ENCODE data around the gene SLC25A15.
"Not testable (repeated sequence)": the region's sequence is repeated elsewhere in the genome, so short reads cannot be mapped to it uniquely, and the experiment has no call there.

The SLC25A15 gene

DNA sequence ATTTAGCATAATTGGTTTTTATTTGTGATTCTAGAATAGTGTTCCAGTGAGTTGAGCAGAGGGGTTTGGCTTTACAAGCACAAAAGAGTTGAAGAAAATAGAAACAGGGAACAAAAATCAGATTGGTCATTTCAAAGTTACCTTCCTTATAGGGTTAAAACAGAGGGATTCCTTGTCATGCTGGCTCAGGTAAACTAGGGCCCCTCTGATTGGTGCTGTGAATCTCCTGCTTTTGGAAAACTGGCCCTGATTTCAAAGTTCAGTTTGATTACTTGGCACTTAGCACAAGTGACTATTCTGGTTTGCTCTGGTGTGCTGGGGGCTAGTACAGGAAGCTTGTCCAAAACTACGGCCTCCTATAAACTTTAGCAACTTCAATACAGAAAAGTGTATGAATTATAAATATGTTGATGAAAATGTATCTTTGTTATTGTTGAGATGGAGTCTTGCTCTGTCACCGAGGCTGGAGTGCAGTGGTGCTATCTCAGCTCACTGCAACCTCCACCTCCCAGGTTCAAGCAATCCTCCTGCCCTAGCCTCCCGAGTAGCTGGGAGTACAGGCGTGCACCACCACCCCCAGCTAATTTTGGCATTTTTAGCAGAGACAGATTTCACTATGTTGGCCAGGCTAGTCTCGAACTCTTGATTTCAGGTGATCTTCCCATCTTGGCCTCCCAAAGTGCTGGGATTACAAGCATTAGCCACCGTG, 16.5 kb upstream of the SLC25A15 start:
- Histone ChIP-seq H3K4me3 (ENCODE audit: low read length) (no peak overlapping the region), H3K4me1 (ENCODE audit: control insufficient read depth, insufficient read depth, low read length) (peaks cover 7% of the 10 kb centered on the region), H3K9ac (ENCODE audit: low read length) (no peak overlapping the region), H3K27me3 (ENCODE audit: control insufficient read depth, insufficient read depth, low read length) (no peaks in the 10 kb centered on the region), H3K27ac (ENCODE audit: low read depth, low read length) (no peak overlapping the region), H3K36me3 (ENCODE audit: control insufficient read depth, insufficient read depth, low read length) (no peaks in the 10 kb centered on the region)

DNA sequence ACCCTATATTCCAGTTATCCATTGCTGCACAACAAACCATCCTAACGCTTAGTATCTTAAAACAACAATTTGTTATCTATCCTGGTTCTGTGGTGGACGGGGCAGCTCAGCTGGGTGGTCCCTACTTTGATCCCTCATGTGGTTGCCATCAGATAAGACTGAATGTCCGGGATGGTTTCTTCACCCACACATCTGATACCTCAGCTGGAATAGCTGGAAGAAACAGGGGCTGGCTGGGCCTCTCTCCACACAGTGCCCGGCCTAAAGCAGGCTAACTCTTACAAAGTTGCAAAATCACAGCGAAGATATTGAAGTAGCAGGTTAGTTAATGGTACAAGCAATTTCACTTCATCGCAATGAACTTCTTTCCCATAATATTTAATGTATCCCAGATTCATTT, 14.7 kb upstream of the SLC25A15 start:
- no peaks in the 10 kb centered on the region for H3K27me3 ChIP-seq (ENCODE audit: control insufficient read depth, insufficient read depth, low read length)
- H3K4me3 ChIP-seq (ENCODE audit: low read length) = no peak overlapping the region
- H3K36me3 ChIP-seq (ENCODE audit: control insufficient read depth, insufficient read depth, low read length) = no peaks in the 10 kb centered on the region
- peaks cover 6% of the 10 kb centered on the region for H3K4me1 ChIP-seq (ENCODE audit: control insufficient read depth, insufficient read depth, low read length)
- no peak overlapping the region for H3K9ac ChIP-seq (ENCODE audit: low read length)
- H3K27ac ChIP-seq (ENCODE audit: low read depth, low read length) = no peak overlapping the region

- no peak overlapping the region for H3K4me3 ChIP-seq (ENCODE audit: low read length)
- H3K9ac ChIP-seq (ENCODE audit: low read length) = no peak overlapping the region
- H3K4me1 ChIP-seq (ENCODE audit: control insufficient read depth, insufficient read depth, low read length) = no peaks in the 10 kb centered on the region
- H3K27me3 ChIP-seq (ENCODE audit: control insufficient read depth, insufficient read depth, low read length) = no peaks in the 10 kb centered on the region
- no peak overlapping the region for H3K27ac ChIP-seq (ENCODE audit: low read depth, low read length)
- no peaks in the 10 kb centered on the region for H3K36me3 ChIP-seq (ENCODE audit: control insufficient read depth, insufficient read depth, low read length)
These were observed 13.2 kb upstream of the SLC25A15 start for GRCh38 chr13:40776232-40776631.

DNA sequence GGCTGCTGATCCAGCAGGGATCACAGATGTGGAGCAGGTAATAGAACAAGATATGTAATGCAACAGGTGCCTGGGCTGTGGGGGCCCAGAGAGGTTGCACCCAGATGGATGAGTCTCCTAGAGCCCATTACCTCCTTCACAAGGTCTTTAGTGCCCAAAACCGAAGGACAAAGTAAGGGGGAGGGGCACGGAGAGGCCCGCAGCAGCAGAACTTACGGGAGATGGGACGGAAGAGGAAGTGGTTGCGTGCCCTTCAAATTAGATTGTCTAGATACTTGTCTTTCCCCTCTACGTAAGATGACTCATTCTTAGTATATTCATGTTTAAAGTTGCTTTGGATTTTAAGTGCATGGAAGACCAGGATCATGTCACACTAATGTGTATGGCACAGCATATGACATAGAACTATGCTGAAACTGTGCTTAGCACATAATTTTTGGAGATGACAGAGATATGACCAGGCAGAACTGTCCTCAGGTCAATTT, 12.7 kb upstream of the SLC25A15 start:
- no peaks in the 10 kb centered on the region for H3K27me3 ChIP-seq (ENCODE audit: control insufficient read depth, insufficient read depth, low read length)
- H3K4me1 ChIP-seq (ENCODE audit: control insufficient read depth, insufficient read depth, low read length) = no peaks in the 10 kb centered on the region
- H3K4me3 ChIP-seq (ENCODE audit: low read length) = no peak overlapping the region
- no peak overlapping the region for H3K9ac ChIP-seq (ENCODE audit: low read length)
- no peaks in the 10 kb centered on the region for H3K36me3 ChIP-seq (ENCODE audit: control insufficient read depth, insufficient read depth, low read length)
- no peak overlapping the region for H3K27ac ChIP-seq (ENCODE audit: low read depth, low read length)

- H3K4me3 ChIP-seq (ENCODE audit: low read length) = peak overlapping the region; percentile 37
- H3K27ac ChIP-seq (ENCODE audit: low read depth, low read length) = no peak overlapping the region
- H3K4me1 ChIP-seq (ENCODE audit: control insufficient read depth, insufficient read depth, low read length) = no peaks in the 10 kb centered on the region
- no peaks in the 10 kb centered on the region for H3K36me3 ChIP-seq (ENCODE audit: control insufficient read depth, insufficient read depth, low read length)
- H3K27me3 ChIP-seq (ENCODE audit: control insufficient read depth, insufficient read depth, low read length) = no peaks in the 10 kb centered on the region
- H3K9ac ChIP-seq (ENCODE audit: low read length) = no peak overlapping the region
These were observed 12.1 kb upstream of the SLC25A15 start for GRCh38 chr13:40777166-40777808.

DNA sequence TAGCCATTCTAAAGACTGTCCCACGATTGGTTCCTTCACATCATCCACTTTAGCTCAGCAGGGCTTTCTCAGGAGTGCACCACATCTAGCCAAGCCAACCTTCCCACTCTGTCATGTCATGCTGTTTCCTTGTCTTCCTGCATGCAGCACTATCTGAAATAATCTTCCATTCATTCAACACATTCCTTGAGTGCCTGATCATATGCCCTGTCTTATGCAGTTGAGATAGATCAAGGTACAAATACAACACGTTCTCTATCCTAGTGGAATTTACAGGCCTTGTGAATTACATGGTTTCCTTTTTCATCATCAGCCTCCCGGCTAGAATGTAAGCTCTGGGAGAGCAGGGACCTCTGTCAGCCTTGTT, 11.6 kb upstream of the SLC25A15 start:
- no peaks in the 10 kb centered on the region for H3K36me3 ChIP-seq (ENCODE audit: control insufficient read depth, insufficient read depth, low read length)
- H3K27me3 ChIP-seq (ENCODE audit: control insufficient read depth, insufficient read depth, low read length) = no peaks in the 10 kb centered on the region
- H3K4me1 ChIP-seq (ENCODE audit: control insufficient read depth, insufficient read depth, low read length) = no peaks in the 10 kb centered on the region
- no peak overlapping the region for H3K27ac ChIP-seq (ENCODE audit: low read depth, low read length)
- H3K4me3 ChIP-seq (ENCODE audit: low read length) = no peak overlapping the region
- H3K9ac ChIP-seq (ENCODE audit: low read length) = no peak overlapping the region

DNA sequence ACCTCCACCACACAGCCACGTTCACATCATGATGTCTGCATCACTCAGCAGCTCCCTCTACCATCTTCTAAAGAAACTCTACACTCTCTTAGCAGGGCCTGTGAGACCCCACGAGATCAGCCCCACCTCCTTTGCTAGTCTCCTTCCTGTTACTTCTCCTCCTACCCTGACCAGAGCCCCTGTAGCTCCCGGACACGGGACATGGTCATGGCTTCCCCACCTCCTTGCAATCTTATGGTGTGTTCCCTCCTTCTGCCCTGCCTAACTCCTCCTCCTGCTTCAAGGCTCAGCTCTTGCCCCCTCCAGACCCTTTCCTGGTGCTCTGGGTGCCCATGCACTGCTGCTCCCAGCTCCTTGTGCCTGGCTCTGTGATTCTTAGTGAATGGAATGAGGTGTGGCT, 10.4 kb upstream of the SLC25A15 start:
- Histone ChIP-seq H3K4me1 (ENCODE audit: control insufficient read depth, insufficient read depth, low read length) (no peaks in the 10 kb centered on the region), H3K27ac (ENCODE audit: low read depth, low read length) (no peak overlapping the region), H3K36me3 (ENCODE audit: control insufficient read depth, insufficient read depth, low read length) (no peaks in the 10 kb centered on the region), H3K9ac (ENCODE audit: low read length) (no peak overlapping the region), H3K27me3 (ENCODE audit: control insufficient read depth, insufficient read depth, low read length) (no peaks in the 10 kb centered on the region), H3K4me3 (ENCODE audit: low read length) (no peak overlapping the region)

GRCh38 chr13:40779796-40780285, 9.6 kb upstream of the SLC25A15 start:
- Histone ChIP-seq H3K4me3 (ENCODE audit: low read length) (no peak overlapping the region), H3K4me1 (ENCODE audit: control insufficient read depth, insufficient read depth, low read length) (no peaks in the 10 kb centered on the region), H3K27ac (ENCODE audit: low read depth, low read length) (no peak overlapping the region), H3K36me3 (ENCODE audit: control insufficient read depth, insufficient read depth, low read length) (no peaks in the 10 kb centered on the region), H3K27me3 (ENCODE audit: control insufficient read depth, insufficient read depth, low read length) (no peaks in the 10 kb centered on the region), H3K9ac (ENCODE audit: low read length) (no peak overlapping the region)

DNA sequence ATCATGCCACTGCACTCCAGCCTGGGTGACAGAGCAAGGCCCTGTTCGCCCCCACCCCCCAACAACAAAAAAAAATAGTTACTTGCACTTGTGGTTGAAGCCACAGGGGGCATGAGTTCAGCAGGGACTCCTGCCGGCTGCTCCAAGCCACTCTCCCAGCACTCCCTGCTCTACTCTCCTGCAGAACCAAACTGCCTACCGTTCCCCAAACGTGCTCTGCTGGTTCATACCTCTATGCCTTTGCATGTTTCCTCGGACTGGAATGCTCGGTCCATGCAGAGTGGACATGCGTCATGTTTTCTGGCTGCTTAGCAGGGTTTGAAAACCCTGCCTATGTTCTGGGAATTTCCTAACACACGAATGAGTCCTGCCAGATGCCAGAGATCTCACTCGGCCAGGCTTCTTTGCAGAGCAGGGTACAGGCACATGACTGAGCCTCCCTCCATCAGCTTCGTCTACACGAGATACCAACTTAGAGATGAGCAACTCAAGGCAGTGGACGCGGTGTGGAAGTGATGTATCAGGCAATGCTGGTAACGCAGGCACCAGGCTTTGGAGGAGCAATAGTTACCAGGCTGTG, 8.5 kb upstream of the SLC25A15 start:
- no peak overlapping the region for H3K9ac ChIP-seq (ENCODE audit: low read length)
- H3K27ac ChIP-seq (ENCODE audit: low read depth, low read length) = no peak overlapping the region
- no peaks in the 10 kb centered on the region for H3K4me1 ChIP-seq (ENCODE audit: control insufficient read depth, insufficient read depth, low read length)
- no peaks in the 10 kb centered on the region for H3K27me3 ChIP-seq (ENCODE audit: control insufficient read depth, insufficient read depth, low read length)
- no peak overlapping the region for H3K4me3 ChIP-seq (ENCODE audit: low read length)
- H3K36me3 ChIP-seq (ENCODE audit: control insufficient read depth, insufficient read depth, low read length) = no peaks in the 10 kb centered on the region

DNA sequence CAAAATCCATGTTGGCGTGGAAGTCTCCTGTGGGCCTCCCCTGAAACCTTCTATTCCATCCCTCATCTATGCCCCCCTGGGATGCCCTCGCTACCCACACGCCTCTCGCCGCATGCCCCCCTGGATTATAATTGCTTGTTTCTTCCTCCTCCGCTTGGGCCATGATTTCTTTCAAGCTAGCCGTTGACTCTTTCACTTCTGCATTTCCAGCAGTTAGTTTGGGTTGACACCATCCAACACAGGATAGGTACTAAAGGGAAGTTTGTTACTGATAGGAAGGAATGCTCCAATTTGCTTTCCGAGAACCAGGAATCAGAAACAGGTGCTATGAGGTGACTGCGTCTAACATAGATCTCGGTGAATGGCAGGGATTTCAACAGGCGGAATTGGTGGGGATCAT, 7.7 kb upstream of the SLC25A15 start:
- H3K27ac ChIP-seq (ENCODE audit: low read depth, low read length) = no peak overlapping the region
- H3K9ac ChIP-seq (ENCODE audit: low read length) = no peak overlapping the region
- no peak overlapping the region for H3K4me3 ChIP-seq (ENCODE audit: low read length)
- no peaks in the 10 kb centered on the region for H3K27me3 ChIP-seq (ENCODE audit: control insufficient read depth, insufficient read depth, low read length)
- H3K36me3 ChIP-seq (ENCODE audit: control insufficient read depth, insufficient read depth, low read length) = no peaks in the 10 kb centered on the region
- H3K4me1 ChIP-seq (ENCODE audit: control insufficient read depth, insufficient read depth, low read length) = no peaks in the 10 kb centered on the region

- H3K27ac ChIP-seq (ENCODE audit: low read depth, low read length); H3K27me3 ChIP-seq (ENCODE audit: control insufficient read depth, insufficient read depth, low read length); H3K9ac ChIP-seq (ENCODE audit: low read length); H3K4me3 ChIP-seq (ENCODE audit: low read length); H3K36me3 ChIP-seq (ENCODE audit: control insufficient read depth, insufficient read depth, low read length); H3K4me1 ChIP-seq (ENCODE audit: control insufficient read depth, insufficient read depth, low read length): not testable (repeated sequence)
These were observed 6.4 kb upstream of the SLC25A15 start for GRCh38 chr13:40782971-40783370.

- H3K9ac ChIP-seq (ENCODE audit: low read length) = no peak overlapping the region
- H3K27me3 ChIP-seq (ENCODE audit: control insufficient read depth, insufficient read depth, low read length) = no peaks in the 10 kb centered on the region
- no peaks in the 10 kb centered on the region for H3K36me3 ChIP-seq (ENCODE audit: control insufficient read depth, insufficient read depth, low read length)
- H3K4me1 ChIP-seq (ENCODE audit: control insufficient read depth, insufficient read depth, low read length) = no peaks in the 10 kb centered on the region
- H3K4me3 ChIP-seq (ENCODE audit: low read length) = no peak overlapping the region
- H3K27ac ChIP-seq (ENCODE audit: low read depth, low read length) = no peak overlapping the region
These were observed 4.9 kb upstream of the SLC25A15 start for GRCh38 chr13:40784540-40784939.
